Measurements from ENCODE around the gene CD109. TPM values are rescaled to one million over a fixed set of nuclear protein-coding genes. Genes with fewer than 3 reads are reported as not detected.

Gene CD109
- polyA plus RNA-seq, 1 donor from 2014 or later, result 0.07 TPM

- H2AFZ ChIP-seq (ENCODE audit: low read depth, low read length), result peak within 1 kb of the TSS; percentile 90
- H4K20me1 ChIP-seq (ENCODE audit: insufficient read depth), result no peaks in the 10 kb centered on the region
- peak within 1 kb of the TSS; percentile 90 for H3K9ac ChIP-seq (ENCODE audit: low read length)
- H3K27me3 ChIP-seq (ENCODE audit: insufficient read depth, low read depth, low read length), result no peaks in the 10 kb centered on the region
- H3K9me2 ChIP-seq (ENCODE audit: insufficient read depth, low read length), result no peaks in the 10 kb centered on the region
- peak within 1 kb of the TSS; percentile 82 for H3K27ac ChIP-seq (ENCODE audit: low read length)
- no peaks in the 10 kb centered on the region for H3F3A ChIP-seq (ENCODE audit: insufficient read depth, low read length, poor library complexity, severe bottlenecking)
- peak within 1 kb of the TSS; percentile 95 for H3K4me3 ChIP-seq (ENCODE audit: low read length)
- peak within 1 kb of the TSS; percentile 74 for H3K4me2 ChIP-seq (ENCODE audit: low read length)
- H3K36me3 ChIP-seq (ENCODE audit: insufficient read depth, low read length), result no peaks in the 10 kb centered on the region
- H3K79me2 ChIP-seq (replicated peaks; ENCODE audit: insufficient read depth, low read length), result no peaks in the 10 kb centered on the region
- TF ChIP-seq TAF1 (IDR thresholded peaks at IDR 0.05; ENCODE audit: low read depth) (no peak), EP300 (conservative IDR thresholded peaks at IDR 0.05; ENCODE audit: poor library complexity, severe bottlenecking) (peak; percentile 34), RAD21 (conservative IDR thresholded peaks at IDR 0.05) (no peak), POLR2AphosphoS5 (IDR thresholded peaks at IDR 0.05) (peak; percentile 46), MXI1 (conservative IDR thresholded peaks at IDR 0.05; ENCODE audit: poor library complexity, severe bottlenecking) (peak; percentile 81), CTCF (IDR thresholded peaks at IDR 0.05; ENCODE audit: poor library complexity, severe bottlenecking) (no peak)
- H3K9me3 ChIP-seq (ENCODE audit: low read length), result no peaks in the 10 kb centered on the region
These were observed 42.2 kb upstream of the CD109 start, which contains the start of gene SLC17A5 for GRCh38 chr6:73653571-73654424. TSS of gene SLC17A5 (minus strand) at chr6:73653992. CDS start at chr6:73653886, 106 bp downstream.

DNA sequence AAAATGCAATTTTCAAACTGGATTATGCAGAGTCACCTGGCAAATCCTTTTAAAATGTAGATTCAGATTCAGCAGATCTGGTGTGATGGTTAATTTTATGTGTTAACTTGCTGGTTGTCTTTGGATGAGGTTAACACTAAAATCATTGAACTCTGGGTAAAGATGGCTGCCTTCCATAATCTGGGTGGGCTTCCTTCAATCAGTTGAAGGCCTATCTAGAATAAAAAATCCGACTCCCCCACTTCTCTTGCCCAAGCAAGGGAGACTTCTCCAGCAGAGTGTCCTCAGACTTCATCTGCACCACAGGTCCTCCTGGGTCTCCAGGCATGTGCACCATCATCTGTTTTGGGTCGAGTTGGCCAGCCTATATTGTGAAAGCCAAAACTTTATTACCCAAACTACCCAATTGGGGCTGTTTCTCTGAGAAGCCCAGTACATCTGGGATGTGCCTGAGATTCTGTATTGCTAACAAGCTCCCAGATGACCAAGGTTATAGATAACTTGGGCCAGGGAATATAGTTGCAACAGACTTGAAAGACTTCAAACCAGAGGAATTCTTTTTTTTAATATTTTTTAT lies 40.6 kb upstream of the CD109 start:
- Histone ChIP-seq H4K20me1 (ENCODE audit: insufficient read depth) (no peaks in the 10 kb centered on the region), H3K27ac (ENCODE audit: low read length) (no peak overlapping the region), H3K79me2 (replicated peaks; ENCODE audit: insufficient read depth, low read length) (no peaks in the 10 kb centered on the region), H3K36me3 (ENCODE audit: insufficient read depth, low read length) (no peaks in the 10 kb centered on the region), H3K9ac (ENCODE audit: low read length) (no peak overlapping the region), H3F3A (ENCODE audit: insufficient read depth, low read length, poor library complexity, severe bottlenecking) (no peaks in the 10 kb centered on the region), H2AFZ (ENCODE audit: low read depth, low read length) (no peak overlapping the region), H3K9me3 (ENCODE audit: low read length) (no peaks in the 10 kb centered on the region), H3K9me2 (ENCODE audit: insufficient read depth, low read length) (no peaks in the 10 kb centered on the region), H3K27me3 (ENCODE audit: insufficient read depth, low read depth, low read length) (no peaks in the 10 kb centered on the region), H3K4me3 (ENCODE audit: low read length) (no peak overlapping the region), H3K4me2 (ENCODE audit: low read length) (no peak overlapping the region)
- TF ChIP-seq EP300 (conservative IDR thresholded peaks at IDR 0.05; ENCODE audit: poor library complexity, severe bottlenecking) (no peak), MXI1 (conservative IDR thresholded peaks at IDR 0.05; ENCODE audit: poor library complexity, severe bottlenecking) (no peak), CTCF (IDR thresholded peaks at IDR 0.05; ENCODE audit: poor library complexity, severe bottlenecking) (no peak), EZH2 (IDR thresholded peaks at IDR 0.05; ENCODE audit: borderline replicate concordance, insufficient read depth, low read length, poor library complexity, severe bottlenecking) (no peak), POLR2AphosphoS5 (IDR thresholded peaks at IDR 0.05) (no peak), TAF1 (IDR thresholded peaks at IDR 0.05; ENCODE audit: low read depth) (no peak), SMC3 (conservative IDR thresholded peaks at IDR 0.05; ENCODE audit: poor library complexity) (no peak), RAD21 (conservative IDR thresholded peaks at IDR 0.05) (no peak)
- TF ChIP-seq, protein P1, sequence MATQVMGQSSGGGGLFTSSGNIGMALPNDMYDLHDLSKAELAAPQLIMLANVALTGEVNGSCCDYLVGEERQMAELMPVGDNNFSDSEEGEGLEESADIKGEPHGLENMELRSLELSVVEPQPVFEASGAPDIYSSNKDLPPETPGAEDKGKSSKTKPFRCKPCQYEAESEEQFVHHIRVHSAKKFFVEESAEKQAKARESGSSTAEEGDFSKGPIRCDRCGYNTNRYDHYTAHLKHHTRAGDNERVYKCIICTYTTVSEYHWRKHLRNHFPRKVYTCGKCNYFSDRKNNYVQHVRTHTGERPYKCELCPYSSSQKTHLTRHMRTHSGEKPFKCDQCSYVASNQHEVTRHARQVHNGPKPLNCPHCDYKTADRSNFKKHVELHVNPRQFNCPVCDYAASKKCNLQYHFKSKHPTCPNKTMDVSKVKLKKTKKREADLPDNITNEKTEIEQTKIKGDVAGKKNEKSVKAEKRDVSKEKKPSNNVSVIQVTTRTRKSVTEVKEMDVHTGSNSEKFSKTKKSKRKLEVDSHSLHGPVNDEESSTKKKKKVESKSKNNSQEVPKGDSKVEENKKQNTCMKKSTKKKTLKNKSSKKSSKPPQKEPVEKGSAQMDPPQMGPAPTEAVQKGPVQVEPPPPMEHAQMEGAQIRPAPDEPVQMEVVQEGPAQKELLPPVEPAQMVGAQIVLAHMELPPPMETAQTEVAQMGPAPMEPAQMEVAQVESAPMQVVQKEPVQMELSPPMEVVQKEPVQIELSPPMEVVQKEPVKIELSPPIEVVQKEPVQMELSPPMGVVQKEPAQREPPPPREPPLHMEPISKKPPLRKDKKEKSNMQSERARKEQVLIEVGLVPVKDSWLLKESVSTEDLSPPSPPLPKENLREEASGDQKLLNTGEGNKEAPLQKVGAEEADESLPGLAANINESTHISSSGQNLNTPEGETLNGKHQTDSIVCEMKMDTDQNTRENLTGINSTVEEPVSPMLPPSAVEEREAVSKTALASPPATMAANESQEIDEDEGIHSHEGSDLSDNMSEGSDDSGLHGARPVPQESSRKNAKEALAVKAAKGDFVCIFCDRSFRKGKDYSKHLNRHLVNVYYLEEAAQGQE (IDR thresholded peaks at IDR 0.05; ENCODE audit: borderline replicate concordance), result no peak
